HG02840 (cell line): Measurements from ENCODE around the gene AGAP1.

Experiments
- ATAC-seq: cut with Tn5 transposase; IDR thresholded peaks from one replicate; pipeline ENCODE4 v1.9.1; 2021; ENCODE audit warnings: mild to moderate bottlenecking, moderate library complexity, moderate number of reproducible peaks; ENCODE audit not compliant: unreplicated experiment, low FRiP score

AGAP1 gene

GRCh38 chr2:235920216-235920865, 426.5 kb downstream of the AGAP1 start:
- ATAC-seq: no peak

- no peak for ATAC-seq
These were observed 427.8 kb downstream of the AGAP1 start for GRCh38 chr2:235921508-235922191.

GRCh38 chr2:235922839-235923238, 429.0 kb downstream of the AGAP1 start:
- ATAC-seq: no peak

- no peak for ATAC-seq
These were observed 430.2 kb downstream of the AGAP1 start for GRCh38 chr2:235923859-235924674.

- no peak for ATAC-seq
These were observed 430.8 kb downstream of the AGAP1 start for GRCh38 chr2:235924675-235925063.

GRCh38 chr2:235925250-235925919, 431.5 kb downstream of the AGAP1 start:
- no peak for ATAC-seq

- no peak for ATAC-seq
These were observed 432.4 kb downstream of the AGAP1 start for GRCh38 chr2:235926229-235926628.

GRCh38 chr2:235928751-235929370, 435.0 kb downstream of the AGAP1 start:
- no peak for ATAC-seq

- ATAC-seq: no peak
These were observed 436.9 kb downstream of the AGAP1 start for GRCh38 chr2:235930701-235931100.

GRCh38 chr2:235931676-235932075, 437.8 kb downstream of the AGAP1 start:
- ATAC-seq: no peak

GRCh38 chr2:235934059-235934773, 440.4 kb downstream of the AGAP1 start:
- no peak for ATAC-seq

- ATAC-seq: no peak
These were observed 441.1 kb downstream of the AGAP1 start for GRCh38 chr2:235934774-235935484.

GRCh38 chr2:235935773-235936172, 441.9 kb downstream of the AGAP1 start:
- ATAC-seq: no peak

- ATAC-seq: no peak
These were observed 442.6 kb downstream of the AGAP1 start for GRCh38 chr2:235936493-235936892.

GRCh38 chr2:235937087-235937486, 443.2 kb downstream of the AGAP1 start:
- ATAC-seq: no peak

GRCh38 chr2:235937526-235937925, 443.7 kb downstream of the AGAP1 start:
- no peak for ATAC-seq

- ATAC-seq: no peak
These were observed 444.1 kb downstream of the AGAP1 start for GRCh38 chr2:235937936-235938335.

GRCh38 chr2:235938611-235939010, 444.8 kb downstream of the AGAP1 start:
- ATAC-seq: no peak

GRCh38 chr2:235939471-235939870, 445.6 kb downstream of the AGAP1 start:
- no peak for ATAC-seq
